ENCODE results near the gene NLRC3. TPM values are rescaled to one million over a fixed set of nuclear protein-coding genes. Genes with fewer than 3 reads are reported as not detected.
A peak's percentile ranks its signal among the peaks of the same experiment; 100 is the strongest.

Gene NLRC3
- total and polyA plus RNA-seq, 12 donors: 0.26 to 2.5 (median 1.0) TPM

GRCh38 chr16:3575491-3575890 lies 1.7 kb downstream of the NLRC3 start:
- Histone ChIP-seq H3K27me3 (peaks cover 0 to 22% (median 0%) of the 10 kb centered on the region in 7 donors), H3K27ac (peak overlapping the region in 1 of 10 donors; percentile 86), H3K4me3 (peak overlapping the region in 1 of 10 donors; percentile 53), H3K36me3 (peaks cover 0 to 3% (median 0%) of the 10 kb centered on the region in 9 donors), H3K4me1 (peaks cover 0 to 38% (median 0%) of the 10 kb centered on the region in 9 donors), H3K9me3 (peaks cover 0 to 15% (median 7%) of the 10 kb centered on the region in 11 donors)
- no peak for DNase-seq
- no peak for TF ChIP-seq CTCF (IDR thresholded peaks at IDR 0.05)
- peak in 1 of 8 donors; percentile 12 for ATAC-seq
- 83 to 88% methylated on average over 13 of the region's 13 CpGs for WGBS, 2 donors
- intact Hi-C loops (cut with DNase I): no loop called here

- DNase-seq: no peak
- no peak overlapping the region for H3K4me3 ChIP-seq
- H3K27me3 ChIP-seq: peaks cover 0 to 22% (median 0%) of the 10 kb centered on the region in 7 donors
- no peak overlapping the region for H3K27ac ChIP-seq
- intact Hi-C loops (cut with DNase I): no loop called here
- no peak for TF ChIP-seq CTCF (IDR thresholded peaks at IDR 0.05)
- H3K36me3 ChIP-seq: peaks cover 0 to 6% (median 0%) of the 10 kb centered on the region in 9 donors
- H3K9me3 ChIP-seq: peaks cover 0 to 22% (median 12%) of the 10 kb centered on the region in 11 donors
- WGBS, 2 donors: 89 to 93% methylated on average over 14 of the region's 14 CpGs
- no peak for ATAC-seq
- H3K4me1 ChIP-seq: peaks cover 0 to 25% (median 0%) of the 10 kb centered on the region in 9 donors
Observed at GRCh38 chr16:3574195-3574594, 3.0 kb downstream of the NLRC3 start.

- no peak for DNase-seq
- 75% methylated on average over 9 of the region's 9 CpGs for WGBS, 2 donors
- Histone ChIP-seq H3K36me3 (peaks cover 0 to 6% (median 0%) of the 10 kb centered on the region in 9 donors), H3K27ac (no peak overlapping the region), H3K9me3 (peaks cover 0 to 22% (median 12%) of the 10 kb centered on the region in 11 donors), H3K4me1 (peaks cover 0 to 16% (median 0%) of the 10 kb centered on the region in 9 donors), H3K27me3 (peaks cover 0 to 16% (median 0%) of the 10 kb centered on the region in 7 donors), H3K4me3 (no peak overlapping the region)
- no peak for ATAC-seq
- TF ChIP-seq CTCF (IDR thresholded peaks at IDR 0.05): no peak
- intact Hi-C loops (cut with DNase I): no loop called here
Observed at GRCh38 chr16:3573146-3573815, 3.9 kb downstream of the NLRC3 start.

- Histone ChIP-seq H3K4me3 (no peak overlapping the region), H3K27ac (no peak overlapping the region), H3K36me3 (peaks cover 0 to 6% (median 0%) of the 10 kb centered on the region in 9 donors), H3K27me3 (no peaks in the 10 kb centered on the region), H3K4me1 (no peaks in the 10 kb centered on the region), H3K9me3 (peaks cover 0 to 22% (median 12%) of the 10 kb centered on the region in 11 donors)
- TF ChIP-seq CTCF (IDR thresholded peaks at IDR 0.05): no peak
- intact Hi-C loops (cut with DNase I): no loop called here
- DNase-seq: no peak
- ATAC-seq: no peak
- WGBS, 2 donors: 77 to 78% methylated on average over 4 of the region's 4 CpGs
Observed at GRCh38 chr16:3570420-3571062, 6.7 kb downstream of the NLRC3 start.

All from heart right ventricle (tissue), 16 donors.